H9 (cell line): ENCODE data around the gene ZBTB44. TPM values are rescaled to one million over a fixed set of nuclear protein-coding genes. Genes with fewer than 3 reads are reported as not detected.
A peak's percentile ranks its signal among the peaks of the same experiment; 100 is the strongest.

Experiments
- DNase-seq: peaks from one replicate; pipeline ENCODE4 v3.0.0-alpha.2; 2017
- H2AFZ ChIP-seq: one replicate; pipeline ENCODE4 v1.6.1; 2013; ENCODE audit warnings: mild to moderate bottlenecking, low read length, control low read depth, moderate library complexity
- H2AK5ac ChIP-seq: 2 replicates; pipeline ENCODE4 v1.6.1; 2013; ENCODE audit warnings: low read length, control low read depth, mixed read lengths; ENCODE audit not compliant: insufficient read length
- H2BK120ac ChIP-seq: one replicate; pipeline ENCODE4 v1.6.1; 2013; ENCODE audit warnings: low read depth, mild to moderate bottlenecking, low read length, control low read depth, inconsistent platforms; ENCODE audit not compliant: poor library complexity, severe bottlenecking
- H2BK12ac ChIP-seq: 2 replicates; pipeline ENCODE4 v1.6.1; 2013; ENCODE audit warnings: low read length, control low read depth, mixed read lengths, low read depth; ENCODE audit not compliant: insufficient read length
- H2BK15ac ChIP-seq: 2 replicates; pipeline ENCODE4 v1.6.1; 2013; ENCODE audit warnings: low read depth, low read length, control low read depth
- H2BK20ac ChIP-seq: one replicate; pipeline ENCODE4 v1.6.1; 2013; ENCODE audit warnings: low read depth, mild to moderate bottlenecking, low read length, control low read depth, inconsistent platforms; ENCODE audit not compliant: poor library complexity, severe bottlenecking
- H2BK5ac ChIP-seq: 2 replicates; pipeline ENCODE4 v1.6.1; 2013; ENCODE audit warnings: low read length, control low read depth, mixed read lengths; ENCODE audit not compliant: insufficient read length
- H3K14ac ChIP-seq: 2 replicates; pipeline ENCODE4 v1.6.1; 2013; ENCODE audit warnings: low read length, control low read depth; ENCODE audit not compliant: insufficient read depth
- H3K18ac ChIP-seq: 2 replicates; pipeline ENCODE4 v1.6.1; 2013; ENCODE audit warnings: low read depth, mild to moderate bottlenecking, mixed read lengths, low read length, control low read depth; ENCODE audit not compliant: insufficient read length
- H3K23ac ChIP-seq: 2 replicates; pipeline ENCODE4 v1.6.1; 2013; ENCODE audit warnings: low read length, control low read depth, mixed read lengths, low read depth; ENCODE audit not compliant: insufficient read length
- H3K23me2 ChIP-seq: 2 replicates; pipeline ENCODE4 v1.6.1; 2013; ENCODE audit warnings: low read depth, mild to moderate bottlenecking, mixed read lengths, low read length, control low read depth; ENCODE audit not compliant: insufficient read length, poor library complexity, severe bottlenecking
- H3K27ac ChIP-seq: 2 replicates; pipeline ENCODE4 v1.5.1; 2013; ENCODE audit warnings: low read length, control low read depth, mixed read lengths, low read depth; ENCODE audit not compliant: insufficient read length
- H3K27me3 ChIP-seq: 2 replicates; pipeline ENCODE4 v1.6.1; 2013; ENCODE audit warnings: low read length, control low read depth, inconsistent platforms; ENCODE audit not compliant: insufficient read depth
- H3K4ac ChIP-seq: 2 replicates; pipeline ENCODE4 v1.6.1; 2013; ENCODE audit warnings: low read depth, mild to moderate bottlenecking, control low read depth, inconsistent platforms, low read length, moderate library complexity
- H3K4me1 ChIP-seq: 2 replicates; pipeline ENCODE4 v1.6.1; 2013; ENCODE audit warnings: low read length, control low read depth, inconsistent platforms; ENCODE audit not compliant: insufficient read depth
- H3K4me2 ChIP-seq: 2 replicates; pipeline ENCODE4 v1.6.1; 2013; ENCODE audit warnings: low read length, control low read depth, mixed read lengths; ENCODE audit not compliant: insufficient read length, insufficient read depth
- H3K56ac ChIP-seq: 2 replicates; pipeline ENCODE4 v1.6.1; 2013; ENCODE audit warnings: low read depth, mild to moderate bottlenecking, mixed read lengths, low read length, control low read depth; ENCODE audit not compliant: insufficient read length
- H3K79me1 ChIP-seq: 2 replicates; pipeline ENCODE4 v1.6.1; 2013; ENCODE audit warnings: low read depth, mild to moderate bottlenecking, moderate library complexity, low read length, control low read depth, inconsistent platforms; ENCODE audit not compliant: insufficient read depth, poor library complexity, severe bottlenecking
- H3K79me2 ChIP-seq: 2 replicates; pipeline ENCODE4 v1.6.1; 2013; ENCODE audit warnings: low read length, control low read depth, inconsistent platforms; ENCODE audit not compliant: insufficient read depth
- H3K9ac ChIP-seq: 2 replicates; pipeline ENCODE4 v1.6.1; 2013; ENCODE audit warnings: low read length, control low read depth, mixed read lengths; ENCODE audit not compliant: insufficient read length; ENCODE audit errors: extremely low read depth
- H3K9me3 ChIP-seq: one replicate; pipeline ENCODE4 v1.6.1; 2013; ENCODE audit warnings: low read depth, low read length, inconsistent platforms; ENCODE audit not compliant: control insufficient read depth
- H3T11ph ChIP-seq: one replicate; pipeline ENCODE4 v1.6.1; 2013; ENCODE audit warnings: mild to moderate bottlenecking, low read length, control low read depth, inconsistent platforms
- H4K20me1 ChIP-seq: one replicate; pipeline ENCODE4 v1.6.1; 2013; ENCODE audit not compliant: control insufficient read depth, insufficient read length, insufficient read depth
- H4K5ac ChIP-seq: 2 replicates; pipeline ENCODE4 v1.6.1; 2013; ENCODE audit warnings: low read depth, mild to moderate bottlenecking, mixed read lengths, low read length, control low read depth; ENCODE audit not compliant: insufficient read length
- H4K8ac ChIP-seq: replicated peaks from 2 replicates; pipeline ENCODE4 v1.6.1; 2013; ENCODE audit warnings: low read length, control low read depth, mixed read lengths, low read depth; ENCODE audit not compliant: insufficient read length
- H4K91ac ChIP-seq: 2 replicates; pipeline ENCODE4 v1.6.1; 2013; ENCODE audit warnings: low read depth, mild to moderate bottlenecking, moderate library complexity, mixed read lengths, low read length, control low read depth; ENCODE audit not compliant: insufficient read length
- H3K27ac Mint-ChIP-seq, 3 experiments: 2 replicates in 2 of 3; 3 replicates in 1 of 3; pipeline ENCODE4 v1.8.0; 2020 to 2021; ENCODE audit warnings: mixed read lengths in 3 of 3, mild to moderate bottlenecking in 1 of 3, moderate library complexity in 1 of 3
- H3K27me3 Mint-ChIP-seq: 2 replicates; pipeline ENCODE4 v1.8.0; 2021; ENCODE audit warnings: low read depth, mild to moderate bottlenecking, moderate library complexity, mixed read lengths
- H3K36me3 Mint-ChIP-seq, 3 experiments: 2 replicates in 2 of 3; 3 replicates in 1 of 3; pipeline ENCODE4 v1.8.0; 2020 to 2021; ENCODE audit warnings: low read depth in 3 of 3, mixed read lengths in 3 of 3; ENCODE audit not compliant: insufficient read depth in 1 of 3
- H3K4me1 Mint-ChIP-seq, 2 experiments: 2 replicates each; pipeline ENCODE4 v1.8.0; 2020; ENCODE audit warnings: mixed read lengths in 2 of 2
- H3K4me3 Mint-ChIP-seq, 2 experiments: 2 replicates in 1 of 2; 3 replicates in 1 of 2; pipeline ENCODE4 v1.8.0; 2020 to 2021; ENCODE audit warnings: mild to moderate bottlenecking in 2 of 2, mixed read lengths in 2 of 2, moderate library complexity in 1 of 2
- H3K9me3 Mint-ChIP-seq, 2 experiments: 2 replicates in 1 of 2; 3 replicates in 1 of 2; pipeline ENCODE4 v1.8.0; 2020; ENCODE audit warnings: mild to moderate bottlenecking in 2 of 2, mixed read lengths in 2 of 2, moderate library complexity in 1 of 2
- WGBS: extraction: QIAGEN DNeasy Blood & Tissue Kit; methylation state at CpG from one replicate; pipeline ENCODE4 v1.1.7; 2013; ENCODE audit warnings: missing lambda C conversion rate, low lambda C conversion rate, mixed read lengths; ENCODE audit not compliant: insufficient read length; ENCODE audit errors: extremely low coverage; 5-methylcytosine and 5-hydroxymethylcytosine counted together
- total RNA-seq: library from RNA; stranded (reverse); gene quantifications from 2 replicates; pipeline ENCODE4 v1.2.1, GENCODE V29; 2021
- TF ChIP-seq, protein P1 (sequence below): fragments of 200-600 bp; sonication (generic); conservative IDR thresholded peaks from 3 replicates; pipeline ENCODE4 v1.8.0; 2021; ENCODE audit warnings: antibody characterized with exemption, mild to moderate bottlenecking

The ZBTB44 gene
- total RNA-seq, 1 experiment from 2014 or later, result 67.7 TPM

DNA sequence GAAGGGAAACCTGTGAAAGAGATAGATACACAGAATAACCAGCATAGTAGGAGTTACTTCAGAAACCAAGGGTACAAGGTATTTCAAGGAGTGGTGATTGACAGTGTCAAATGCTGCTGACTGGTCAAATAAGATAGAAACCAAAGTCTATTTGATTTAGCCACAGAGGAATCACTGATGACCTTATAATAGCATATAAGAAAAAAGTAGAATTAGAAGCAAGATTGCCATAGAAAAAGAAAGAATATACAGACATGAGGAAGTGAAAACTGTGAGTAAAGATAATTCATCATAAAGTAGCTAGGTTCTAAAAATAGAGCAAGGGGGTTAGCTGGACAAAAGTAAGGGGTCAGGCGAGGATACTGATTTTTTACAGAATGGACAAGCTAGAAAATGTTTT lies 14.2 kb downstream of the ZBTB44 start:
- peaks cover 28% of the 10 kb centered on the region; the same call in 1 of the 2 replicates for H3K79me2 ChIP-seq
- peak overlapping the region in 2 of 3 experiments; percentile 27 to 36; a peak in 2 of 7 replicates for H3K27ac Mint-ChIP-seq

More for the DNA sequence above, 14.2 kb downstream of the ZBTB44 start:
- no peak overlapping the region for H2BK20ac ChIP-seq
- no peak overlapping the region for H2BK120ac ChIP-seq
- no peak overlapping the region for H4K5ac ChIP-seq
- peaks cover 10% of the 10 kb centered on the region for H3K79me1 ChIP-seq
- Mint-ChIP-seq H3K4me1 (peaks cover 41 to 42% of the 10 kb centered on the region in 2 experiments), H3K27me3 (no peaks in the 10 kb centered on the region), H3K4me3 (no peak overlapping the region), H3K36me3 (peaks cover 11 to 35% (median 19%) of the 10 kb centered on the region in 3 experiments; a peak in 6 of 7 replicates), H3K9me3 (peaks cover 9% of the 10 kb centered on the region in 2 experiments; a peak in 4 of 5 replicates)
- H3K9me3 ChIP-seq, result no peaks in the 10 kb centered on the region
- no peak overlapping the region for H3K4ac ChIP-seq
- H3K4me1 ChIP-seq, result peaks cover 6% of the 10 kb centered on the region
- TF ChIP-seq, protein P1, sequence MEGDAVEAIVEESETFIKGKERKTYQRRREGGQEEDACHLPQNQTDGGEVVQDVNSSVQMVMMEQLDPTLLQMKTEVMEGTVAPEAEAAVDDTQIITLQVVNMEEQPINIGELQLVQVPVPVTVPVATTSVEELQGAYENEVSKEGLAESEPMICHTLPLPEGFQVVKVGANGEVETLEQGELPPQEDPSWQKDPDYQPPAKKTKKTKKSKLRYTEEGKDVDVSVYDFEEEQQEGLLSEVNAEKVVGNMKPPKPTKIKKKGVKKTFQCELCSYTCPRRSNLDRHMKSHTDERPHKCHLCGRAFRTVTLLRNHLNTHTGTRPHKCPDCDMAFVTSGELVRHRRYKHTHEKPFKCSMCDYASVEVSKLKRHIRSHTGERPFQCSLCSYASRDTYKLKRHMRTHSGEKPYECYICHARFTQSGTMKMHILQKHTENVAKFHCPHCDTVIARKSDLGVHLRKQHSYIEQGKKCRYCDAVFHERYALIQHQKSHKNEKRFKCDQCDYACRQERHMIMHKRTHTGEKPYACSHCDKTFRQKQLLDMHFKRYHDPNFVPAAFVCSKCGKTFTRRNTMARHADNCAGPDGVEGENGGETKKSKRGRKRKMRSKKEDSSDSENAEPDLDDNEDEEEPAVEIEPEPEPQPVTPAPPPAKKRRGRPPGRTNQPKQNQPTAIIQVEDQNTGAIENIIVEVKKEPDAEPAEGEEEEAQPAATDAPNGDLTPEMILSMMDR, result no peak
- no peak overlapping the region for H3K23ac ChIP-seq
- no peak overlapping the region for H3K27ac ChIP-seq
- WGBS, result no CpG with 5 or more reads among the region's 1 CpG
- H3K56ac ChIP-seq, result no peak overlapping the region
- no peak for DNase-seq
- no peak overlapping the region for H2AFZ ChIP-seq
- no peaks in the 10 kb centered on the region for H3K23me2 ChIP-seq
- H2BK12ac ChIP-seq, result no peak overlapping the region
- no peaks in the 10 kb centered on the region for H3K27me3 ChIP-seq
- H4K20me1 ChIP-seq, result no peaks in the 10 kb centered on the region
- no peak overlapping the region for H3K9ac ChIP-seq
- no peak overlapping the region for H2AK5ac ChIP-seq
- no peak overlapping the region for H4K8ac ChIP-seq
- no peak overlapping the region for H3K18ac ChIP-seq
- no peak overlapping the region for H3K14ac ChIP-seq
- H4K91ac ChIP-seq, result no peak overlapping the region
- H2BK15ac ChIP-seq, result no peak overlapping the region
- no peak overlapping the region for H2BK5ac ChIP-seq
- no peak overlapping the region for H3T11ph ChIP-seq
- H3K4me2 ChIP-seq, result no peak overlapping the region
